HG03558 (cell line): Measurements from ENCODE around the gene LPO.

Experiments
- ATAC-seq: cut with Tn5 transposase; IDR thresholded peaks from one replicate; pipeline ENCODE4 v1.9.1; 2021; ENCODE audit warnings: moderate number of reproducible peaks; ENCODE audit not compliant: unreplicated experiment; ENCODE audit errors: extremely low read depth

The LPO gene

GRCh38 chr17:58228679-58229078, 9.7 kb upstream of the LPO start:
- no peak for ATAC-seq

- no peak for ATAC-seq
These were observed 9.0 kb upstream of the LPO start for GRCh38 chr17:58229384-58229783.

GRCh38 chr17:58229881-58230280, 8.5 kb upstream of the LPO start:
- ATAC-seq: no peak

- no peak for ATAC-seq
These were observed 6.7 kb upstream of the LPO start for GRCh38 chr17:58231641-58232040.

- ATAC-seq: no peak
These were observed 5.7 kb upstream of the LPO start for GRCh38 chr17:58232707-58233156.

- ATAC-seq: no peak
These were observed 4.8 kb upstream of the LPO start for GRCh38 chr17:58233543-58233942.

GRCh38 chr17:58234512-58234911, 3.9 kb upstream of the LPO start:
- no peak for ATAC-seq

GRCh38 chr17:58235821-58236220, 2.6 kb upstream of the LPO start:
- no peak for ATAC-seq

GRCh38 chr17:58236394-58236793, 2.0 kb upstream of the LPO start:
- ATAC-seq: no peak

GRCh38 chr17:58239987-58240386, 1.6 kb downstream of the LPO start:
- ATAC-seq: no peak

GRCh38 chr17:58242171-58242784, 3.9 kb downstream of the LPO start:
- ATAC-seq: no peak

GRCh38 chr17:58244963-58245362, 6.6 kb downstream of the LPO start:
- no peak for ATAC-seq

GRCh38 chr17:58245428-58246103, 7.2 kb downstream of the LPO start:
- no peak for ATAC-seq

- ATAC-seq: no peak
These were observed 7.8 kb downstream of the LPO start for GRCh38 chr17:58246104-58246740.

GRCh38 chr17:58246781-58247180, 8.4 kb downstream of the LPO start:
- ATAC-seq: no peak

GRCh38 chr17:58247511-58248363, 9.4 kb downstream of the LPO start:
- no peak for ATAC-seq

GRCh38 chr17:58248955-58249269, 10.5 kb downstream of the LPO start:
- ATAC-seq: no peak

GRCh38 chr17:58249270-58250133, 11.1 kb downstream of the LPO start:
- ATAC-seq: no peak

GRCh38 chr17:58250344-58251011, 12.1 kb downstream of the LPO start:
- ATAC-seq: no peak
